HFF-Myc (cell line): Measurements from ENCODE around the gene MNAT1.

Experiments used
- DNase-seq: peaks from one replicate; pipeline ENCODE4 v3.0.0-alpha.2; 2011; ENCODE audit warnings: low read depth; ENCODE audit errors: extremely low read depth
- H3K4me3 ChIP-seq: replicated peaks from 2 replicates; pipeline ENCODE4 v1.5.1; 2011; ENCODE audit warnings: low read depth, mild to moderate bottlenecking, control low read depth, low read length
- TF ChIP-seq, protein P1 (sequence below): IDR thresholded peaks from 2 replicates; pipeline ENCODE4 v1.5.1; 2012; ENCODE audit warnings: mild to moderate bottlenecking, low read depth, low read length, control low read depth; ENCODE audit errors: missing control alignments

Gene MNAT1

GRCh38 chr14:60893911-60894310 lies 159.3 kb downstream of the MNAT1 start:
- no peak overlapping the region for H3K4me3 ChIP-seq
- TF ChIP-seq, protein P1, sequence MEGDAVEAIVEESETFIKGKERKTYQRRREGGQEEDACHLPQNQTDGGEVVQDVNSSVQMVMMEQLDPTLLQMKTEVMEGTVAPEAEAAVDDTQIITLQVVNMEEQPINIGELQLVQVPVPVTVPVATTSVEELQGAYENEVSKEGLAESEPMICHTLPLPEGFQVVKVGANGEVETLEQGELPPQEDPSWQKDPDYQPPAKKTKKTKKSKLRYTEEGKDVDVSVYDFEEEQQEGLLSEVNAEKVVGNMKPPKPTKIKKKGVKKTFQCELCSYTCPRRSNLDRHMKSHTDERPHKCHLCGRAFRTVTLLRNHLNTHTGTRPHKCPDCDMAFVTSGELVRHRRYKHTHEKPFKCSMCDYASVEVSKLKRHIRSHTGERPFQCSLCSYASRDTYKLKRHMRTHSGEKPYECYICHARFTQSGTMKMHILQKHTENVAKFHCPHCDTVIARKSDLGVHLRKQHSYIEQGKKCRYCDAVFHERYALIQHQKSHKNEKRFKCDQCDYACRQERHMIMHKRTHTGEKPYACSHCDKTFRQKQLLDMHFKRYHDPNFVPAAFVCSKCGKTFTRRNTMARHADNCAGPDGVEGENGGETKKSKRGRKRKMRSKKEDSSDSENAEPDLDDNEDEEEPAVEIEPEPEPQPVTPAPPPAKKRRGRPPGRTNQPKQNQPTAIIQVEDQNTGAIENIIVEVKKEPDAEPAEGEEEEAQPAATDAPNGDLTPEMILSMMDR = no peak
- no peak for DNase-seq

GRCh38 chr14:60904381-60904780 lies 169.8 kb downstream of the MNAT1 start:
- TF ChIP-seq, protein P1 = no peak
- H3K4me3 ChIP-seq = no peak overlapping the region
- no peak for DNase-seq

GRCh38 chr14:60905923-60906322 lies 171.4 kb downstream of the MNAT1 start:
- H3K4me3 ChIP-seq = no peak overlapping the region
- DNase-seq = no peak
- TF ChIP-seq, protein P1 = no peak

DNA sequence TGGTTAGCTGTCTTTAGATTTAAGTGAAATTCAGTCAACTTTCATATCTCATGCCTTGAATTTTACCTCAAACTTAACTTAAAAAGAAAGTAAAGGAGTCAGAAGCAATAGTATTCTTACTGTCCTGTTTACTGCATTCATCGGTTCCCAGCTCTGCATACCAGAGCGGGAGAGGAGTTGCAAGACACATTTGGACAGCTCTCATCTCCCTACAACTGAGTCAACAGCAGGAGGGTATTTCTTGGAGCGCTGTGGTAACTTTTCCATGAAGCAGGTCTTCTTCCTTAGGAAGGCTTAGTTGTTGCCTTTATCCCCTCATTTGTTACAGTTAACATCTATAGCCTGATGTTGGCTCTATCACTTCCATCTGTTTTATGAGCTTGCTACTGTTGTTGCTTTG lies 181.2 kb downstream of the MNAT1 start:
- H3K4me3 ChIP-seq = no peak overlapping the region
- no peak for DNase-seq
- TF ChIP-seq, protein P1 = no peak

GRCh38 chr14:60922050-60922449 lies 187.5 kb downstream of the MNAT1 start:
- TF ChIP-seq, protein P1 = no peak
- DNase-seq = peak; percentile 35
- no peak overlapping the region for H3K4me3 ChIP-seq

DNA sequence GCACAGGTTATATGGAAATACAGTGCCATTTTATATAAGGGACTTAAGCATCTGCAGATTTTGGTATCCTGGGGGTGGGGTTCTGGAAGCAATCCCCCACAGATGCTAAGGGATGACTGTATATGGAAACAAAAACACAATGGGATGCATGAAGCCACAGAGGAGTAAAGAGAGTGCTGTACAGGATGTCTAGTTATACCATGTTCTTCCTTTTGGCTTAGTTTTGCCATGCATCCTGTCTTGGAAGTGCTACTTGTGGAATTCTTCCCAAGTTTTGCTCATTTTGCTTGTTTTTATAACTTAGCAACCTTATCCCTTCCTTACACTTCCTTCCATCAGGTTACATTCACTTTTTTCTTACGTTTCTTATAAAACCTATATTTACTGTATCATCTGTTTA lies 190.7 kb downstream of the MNAT1 start:
- DNase-seq = no peak
- H3K4me3 ChIP-seq = no peak overlapping the region
- TF ChIP-seq, protein P1 = no peak

DNA sequence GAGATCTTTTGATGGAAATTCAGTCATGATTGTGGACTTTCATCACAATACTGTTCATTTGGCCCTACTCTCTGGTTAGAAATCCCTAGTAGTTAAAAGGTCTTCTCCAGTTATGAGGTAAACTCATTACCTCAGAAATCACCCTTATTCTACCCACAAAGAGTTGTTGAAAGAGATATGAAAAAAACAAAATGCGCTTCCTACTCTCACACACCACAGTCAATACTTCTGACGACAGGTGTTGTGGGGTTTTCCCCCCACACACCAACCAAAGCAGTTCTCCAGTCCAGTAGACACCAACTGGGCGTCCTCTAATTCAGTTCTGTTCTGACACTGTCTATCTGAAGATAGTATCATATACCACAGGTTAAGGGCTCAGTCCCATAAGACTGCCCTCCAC lies 191.4 kb downstream of the MNAT1 start:
- H3K4me3 ChIP-seq = no peak overlapping the region
- TF ChIP-seq, protein P1 = no peak
- DNase-seq = no peak
